Stimulated activated CD8-positive, alpha-beta memory T cell treated with anti-CD3 and anti-CD28 coated beads, Interleukin-15, amount 100 ng/mL, for 24 hours (primary cell): ENCODE measurements around the gene KCNMB4.
"Not testable (repeated sequence)": the region's sequence is repeated elsewhere in the genome, so short reads cannot be mapped to it uniquely, and the experiment has no call there.

Experiments used
- DNase-seq: peaks from one replicate; pipeline ENCODE4 v3.0.0-alpha.2; 2020; ENCODE audit warnings: low read depth

The KCNMB4 gene

DNA sequence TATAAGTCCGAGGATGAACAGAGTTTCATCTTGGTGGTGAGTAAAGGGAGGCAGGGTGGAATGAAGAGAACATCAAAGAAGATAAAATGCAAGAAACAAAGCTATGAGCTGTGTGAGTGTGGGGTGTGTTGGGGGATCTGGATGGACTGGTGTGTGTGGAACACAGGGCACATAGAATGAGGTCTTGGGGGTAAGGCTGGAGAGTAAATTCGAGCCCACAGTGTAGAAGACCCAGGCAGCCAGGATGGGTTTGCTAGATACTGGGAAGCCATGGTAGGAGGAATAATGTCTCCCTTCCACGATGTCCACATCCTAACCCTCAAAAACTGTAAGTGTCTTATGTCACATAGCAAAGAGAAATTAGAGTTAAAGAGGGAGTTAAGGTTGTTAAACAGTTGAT, 6.8 kb downstream of the KCNMB4 start:
- no peak for DNase-seq

DNA sequence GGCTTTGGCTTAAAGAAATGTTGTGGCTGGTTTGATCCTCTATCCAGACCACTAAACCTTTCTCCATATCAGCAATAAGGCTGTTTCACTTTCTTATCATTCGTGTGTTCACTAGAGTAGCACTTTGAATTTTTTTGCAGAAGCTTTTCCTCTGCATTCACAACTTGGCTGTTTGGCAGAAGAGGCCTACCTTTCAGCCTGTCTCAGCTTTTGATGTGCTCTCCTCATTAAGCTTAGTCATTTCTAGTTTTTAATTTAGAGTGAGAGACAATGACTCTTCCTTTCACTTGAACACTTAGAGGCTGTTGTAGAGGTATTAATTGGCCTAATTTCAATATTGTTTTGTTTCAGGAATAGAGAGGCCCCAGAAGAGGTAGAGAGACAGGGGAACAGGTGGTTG, 13.8 kb downstream of the KCNMB4 start:
- DNase-seq, result no peak

DNA sequence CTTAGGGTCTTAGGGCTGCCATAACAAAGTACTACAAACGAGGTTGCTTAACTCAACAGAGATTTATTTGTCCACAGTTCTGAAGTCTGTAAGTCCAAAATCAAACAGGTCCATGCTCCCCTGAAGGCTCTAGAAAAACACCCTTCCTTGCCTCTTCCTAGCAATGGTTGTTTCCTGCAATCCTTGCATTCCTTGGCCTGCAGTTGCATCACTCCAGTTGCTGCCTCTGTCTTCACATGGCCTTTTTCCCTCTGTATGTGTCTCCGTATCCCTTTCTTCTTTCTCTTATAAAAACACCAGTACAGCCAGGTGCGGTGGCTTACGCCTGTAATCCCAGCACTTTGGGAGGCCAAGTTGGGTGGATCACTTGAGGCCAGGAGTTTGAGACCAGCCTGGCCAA, 17.4 kb downstream of the KCNMB4 start:
- DNase-seq, result no peak

DNA sequence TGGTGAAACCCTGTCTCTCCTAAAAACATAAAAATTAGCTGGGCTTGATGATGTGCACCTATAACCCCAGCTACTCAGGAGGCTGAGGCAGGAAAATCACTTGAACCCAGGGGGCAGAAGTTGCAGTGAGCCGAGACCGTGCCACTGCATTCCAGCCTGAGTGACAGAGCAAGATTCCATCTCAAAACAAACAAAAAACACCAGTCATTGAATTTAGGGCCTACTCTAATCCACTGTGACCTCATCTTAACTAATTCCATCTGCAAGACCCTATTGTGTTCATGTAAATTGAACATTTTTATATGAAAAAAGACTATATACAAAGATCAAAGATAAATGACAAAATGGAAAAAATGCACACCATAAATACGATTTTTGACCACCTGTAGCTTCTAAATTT, 17.8 kb downstream of the KCNMB4 start:
- no peak for DNase-seq

DNA sequence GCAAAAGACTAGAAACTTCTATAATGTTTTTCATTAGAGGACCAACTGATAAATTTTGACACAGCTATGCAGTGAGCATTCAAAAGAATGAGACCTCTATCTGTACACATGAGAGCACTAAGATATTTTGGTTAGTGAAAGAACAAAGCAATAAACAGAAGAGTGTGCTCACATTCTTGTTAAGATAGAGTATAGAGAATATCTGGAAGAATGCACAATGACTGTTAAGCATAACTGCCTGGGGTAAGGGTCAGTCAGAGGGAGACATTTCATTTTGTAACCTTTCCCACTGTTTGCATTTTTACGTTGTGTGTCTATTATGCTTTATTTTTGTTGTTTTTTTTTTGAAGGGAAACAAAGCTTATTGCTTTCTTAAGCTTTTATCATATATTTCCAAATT, 20.7 kb downstream of the KCNMB4 start:
- DNase-seq, result no peak

DNA sequence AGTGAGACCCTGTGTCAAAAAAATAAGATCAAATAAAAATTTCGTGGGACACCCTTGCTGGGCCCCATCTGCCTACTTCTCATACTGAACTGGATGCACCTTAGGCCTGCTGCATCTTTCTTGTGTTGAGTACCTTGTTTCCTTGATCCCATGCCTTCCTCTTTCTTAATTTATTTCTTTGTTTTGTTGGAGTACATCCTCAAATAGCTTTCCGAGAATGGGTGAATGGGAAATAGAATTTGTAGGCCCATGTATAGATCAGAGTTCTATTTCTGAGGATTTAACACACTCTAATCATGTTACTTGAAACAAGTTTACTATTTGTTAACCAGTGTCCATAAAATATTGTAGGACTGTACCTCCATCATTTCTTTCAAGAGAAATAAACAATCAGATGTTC, 23.6 kb downstream of the KCNMB4 start:
- no peak for DNase-seq

DNA sequence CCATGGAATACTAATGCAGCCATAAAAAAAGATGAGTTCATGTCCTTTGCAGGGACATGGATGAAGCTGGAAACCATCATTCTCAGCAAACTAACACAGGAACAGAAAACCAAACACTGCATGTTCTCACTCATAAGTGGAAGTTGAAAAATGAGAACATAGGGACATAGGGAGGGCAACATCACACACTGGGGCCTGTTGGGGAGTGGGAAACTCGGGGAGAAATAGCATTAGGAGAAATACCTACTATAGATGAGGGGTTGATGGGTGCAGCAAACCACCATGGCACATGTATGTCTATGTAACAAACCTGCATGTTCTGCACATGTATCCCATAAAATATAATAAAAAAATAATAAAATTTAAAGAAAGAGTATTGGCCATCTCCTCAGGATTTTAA, 26.5 kb downstream of the KCNMB4 start:
- not testable (repeated sequence) for DNase-seq

DNA sequence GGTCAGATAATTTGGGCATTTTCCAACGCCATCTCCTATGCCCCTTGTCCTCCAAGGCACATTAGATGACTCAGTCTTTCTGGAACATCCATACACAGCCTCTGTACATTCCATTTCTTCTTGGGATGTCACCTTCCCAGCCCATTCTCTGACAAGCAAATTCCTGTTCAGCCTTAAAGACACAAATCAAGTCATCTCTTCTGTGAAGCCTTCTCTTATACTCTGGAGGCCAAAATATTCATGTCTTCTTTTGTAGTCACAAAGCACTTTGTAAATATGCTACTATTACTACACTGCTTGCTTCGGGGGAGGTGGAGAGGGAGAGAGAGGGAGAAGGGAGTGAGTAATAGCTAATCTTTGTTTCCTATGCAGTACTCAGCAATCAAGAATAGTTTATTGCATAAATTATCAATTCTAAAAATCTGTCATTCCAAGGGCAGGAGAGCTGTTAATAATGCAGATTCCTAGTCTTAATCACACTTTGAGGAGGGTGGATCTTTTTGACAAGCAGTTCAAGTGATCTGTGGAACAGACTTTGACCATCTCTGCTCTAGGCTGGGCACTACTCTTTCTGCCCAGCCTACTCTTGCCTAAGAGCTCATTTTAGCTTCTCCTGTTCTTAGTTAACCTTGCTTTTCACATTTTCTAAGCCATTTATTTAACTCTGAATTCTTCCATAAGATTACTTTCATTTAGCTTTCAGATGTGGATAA, 27.9 kb downstream of the KCNMB4 start:
- no peak for DNase-seq

DNA sequence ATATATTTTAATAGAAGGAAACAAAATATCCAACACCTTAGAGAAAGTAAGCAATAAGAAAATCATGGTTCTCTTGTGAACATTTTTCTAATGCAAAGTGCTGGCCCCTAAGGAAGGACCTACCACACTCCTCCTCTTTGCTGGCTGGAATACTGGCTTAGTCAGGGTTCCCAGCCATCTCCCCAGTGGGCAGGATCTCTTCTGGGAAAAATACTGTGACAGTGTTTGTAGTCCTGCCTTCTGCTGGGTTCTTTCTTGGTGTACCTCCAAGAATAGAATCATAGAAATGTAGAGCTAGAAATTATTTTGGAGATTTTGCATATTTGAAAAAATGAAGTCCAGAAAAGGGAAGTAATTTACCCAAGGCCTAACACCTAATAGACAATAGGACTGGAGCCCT, 31.9 kb downstream of the KCNMB4 start:
- DNase-seq, result no peak

DNA sequence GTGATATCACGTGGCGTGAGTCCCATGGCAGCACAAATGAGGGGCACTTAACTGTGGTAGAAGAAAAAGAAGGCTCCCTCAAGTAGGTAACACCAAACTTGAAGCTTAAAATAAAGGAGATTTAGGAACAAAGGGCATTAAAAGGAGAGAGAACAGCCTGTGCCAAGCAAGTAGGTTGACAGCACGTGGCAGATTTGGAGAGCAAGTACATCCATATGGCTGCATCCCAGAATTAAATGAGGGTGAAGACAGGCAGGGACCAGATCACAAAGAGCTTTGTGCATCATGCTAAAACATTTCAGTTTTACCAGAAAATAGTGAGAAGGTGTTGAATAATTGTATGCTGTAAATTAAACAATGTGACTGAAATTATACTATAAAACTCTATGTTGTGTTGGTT, 32.8 kb downstream of the KCNMB4 start:
- no peak for DNase-seq

DNA sequence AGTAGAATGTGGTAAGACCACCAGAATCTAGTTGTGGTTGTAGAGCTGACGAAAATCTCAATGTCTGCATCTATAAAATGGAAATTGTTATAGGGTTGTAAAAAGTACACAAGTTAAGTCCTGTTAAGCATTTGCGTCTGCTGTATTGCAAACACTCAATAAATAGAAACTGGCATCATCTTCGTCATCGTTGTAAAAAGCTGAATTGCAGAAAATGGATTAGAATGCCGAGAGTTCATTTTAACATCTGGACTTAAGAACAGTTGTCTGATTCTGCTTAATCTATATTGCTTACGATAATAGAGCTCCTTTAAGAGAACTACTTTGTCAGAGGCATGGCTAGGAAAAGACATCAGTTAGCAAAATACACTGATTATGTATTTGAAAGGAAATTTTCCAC, 33.2 kb downstream of the KCNMB4 start:
- no peak for DNase-seq

DNA sequence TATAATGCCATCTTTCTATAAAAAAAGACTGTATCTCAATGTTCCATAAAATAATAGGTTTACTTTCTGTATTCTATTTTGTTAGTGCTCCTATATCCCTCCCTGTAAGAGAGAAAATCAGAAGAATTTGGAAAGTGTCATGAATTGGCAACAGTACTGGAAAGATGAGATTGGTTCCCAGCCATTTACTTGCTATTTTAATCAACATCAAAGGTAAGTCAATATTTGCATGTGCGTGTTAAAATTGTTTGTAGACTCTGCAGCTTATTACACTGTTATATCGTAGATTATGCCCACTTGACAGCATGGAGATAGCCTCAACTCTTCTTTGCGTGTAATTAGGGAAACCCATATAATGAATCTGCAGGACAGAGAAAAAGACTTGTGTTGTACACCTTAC, 34.0 kb downstream of the KCNMB4 start:
- DNase-seq, result no peak

DNA sequence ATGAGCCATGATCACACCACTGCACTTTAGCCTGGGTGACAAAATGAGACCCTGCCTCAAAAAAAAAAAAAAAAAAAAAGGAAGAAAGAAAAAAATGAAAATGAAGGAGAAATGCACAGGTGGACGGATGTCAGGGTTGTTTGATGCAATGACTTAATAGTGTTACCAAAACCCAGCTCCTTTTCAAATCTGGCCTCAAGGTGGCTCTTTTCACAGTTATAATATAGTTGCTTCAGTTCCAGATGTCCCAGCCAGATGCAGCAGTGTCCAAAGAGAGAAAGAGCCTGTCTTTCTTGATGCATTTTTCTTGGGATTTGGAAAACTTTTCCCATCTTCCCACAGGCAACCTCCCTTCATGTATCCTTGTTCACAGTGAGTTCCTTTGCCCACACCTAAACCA, 36.5 kb downstream of the KCNMB4 start:
- DNase-seq, result no peak

DNA sequence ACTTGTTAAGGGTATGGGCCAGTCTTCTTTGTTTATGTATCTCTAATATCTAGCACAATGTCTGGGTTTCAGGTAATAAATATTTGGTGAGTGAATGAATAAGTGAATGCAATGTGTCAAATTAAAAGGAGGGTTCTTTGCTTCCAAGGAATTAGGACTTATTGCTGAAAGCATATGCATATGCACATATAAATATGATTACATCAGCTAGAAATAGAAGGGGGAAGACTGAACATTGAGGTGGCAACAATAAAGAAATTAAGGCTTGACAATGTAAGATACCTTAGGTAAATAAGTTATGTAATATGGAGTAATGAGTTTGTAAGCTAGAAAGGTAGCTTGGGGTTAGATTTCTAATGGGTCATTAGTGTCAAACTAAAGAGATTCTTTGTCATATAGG, 37.7 kb downstream of the KCNMB4 start:
- DNase-seq, result no peak

DNA sequence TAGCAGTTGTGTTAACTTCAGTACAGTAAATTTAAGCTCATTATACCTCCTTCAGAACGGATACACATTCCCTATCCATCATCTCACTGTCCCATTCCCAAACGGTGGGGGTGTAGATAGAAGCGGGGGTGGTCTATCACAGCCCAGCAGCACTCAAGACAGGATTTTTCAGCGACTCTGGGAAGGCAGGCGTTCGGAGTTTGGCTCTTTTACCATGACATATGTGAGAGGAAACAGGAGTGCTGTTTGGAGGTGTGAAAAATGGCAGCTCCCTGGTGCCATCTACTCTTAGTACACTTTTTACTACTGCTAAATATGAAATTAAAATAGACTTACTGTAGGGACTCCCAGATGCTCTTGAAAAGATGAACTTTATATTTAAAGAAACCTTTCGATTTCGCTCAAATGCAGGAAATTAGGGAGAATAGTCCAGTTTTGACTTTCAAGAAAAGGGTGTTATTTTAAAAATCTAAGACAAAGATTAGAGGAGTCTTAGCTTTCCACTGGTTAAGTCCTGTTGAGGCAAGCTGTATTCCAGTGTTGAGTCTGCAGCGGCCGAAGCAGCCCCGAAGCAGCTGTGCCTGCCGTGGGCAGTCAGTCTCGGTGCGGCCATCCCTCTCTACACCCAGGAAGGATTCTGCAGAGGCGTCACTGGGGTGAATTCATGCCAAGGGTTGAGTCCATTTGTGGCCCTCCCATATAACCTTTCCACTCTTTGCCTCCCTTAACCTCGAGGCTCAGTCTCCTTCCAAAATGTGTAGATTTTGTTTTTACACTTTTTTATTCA, 42.1 kb downstream of the KCNMB4 start:
- no peak for DNase-seq

DNA sequence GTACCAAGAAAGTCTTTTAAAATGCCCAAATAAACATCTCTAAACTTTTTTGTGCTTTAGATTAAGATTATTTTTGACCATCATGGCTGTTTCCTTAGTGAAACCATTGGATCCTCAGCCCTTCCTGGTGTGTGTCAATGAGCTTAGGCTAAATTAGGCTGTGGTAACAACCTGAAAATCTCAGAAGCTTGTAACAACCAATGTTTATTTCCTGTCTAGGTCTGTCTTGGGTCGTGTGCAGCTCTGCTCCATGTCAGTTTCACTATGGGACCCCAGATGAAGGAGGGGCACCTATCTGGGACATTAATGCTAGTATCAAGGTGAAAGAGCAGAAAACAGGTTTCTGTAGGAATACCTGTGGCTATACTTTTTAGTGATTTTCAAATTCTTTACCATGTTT, 49.9 kb downstream of the KCNMB4 start:
- DNase-seq, result no peak

DNA sequence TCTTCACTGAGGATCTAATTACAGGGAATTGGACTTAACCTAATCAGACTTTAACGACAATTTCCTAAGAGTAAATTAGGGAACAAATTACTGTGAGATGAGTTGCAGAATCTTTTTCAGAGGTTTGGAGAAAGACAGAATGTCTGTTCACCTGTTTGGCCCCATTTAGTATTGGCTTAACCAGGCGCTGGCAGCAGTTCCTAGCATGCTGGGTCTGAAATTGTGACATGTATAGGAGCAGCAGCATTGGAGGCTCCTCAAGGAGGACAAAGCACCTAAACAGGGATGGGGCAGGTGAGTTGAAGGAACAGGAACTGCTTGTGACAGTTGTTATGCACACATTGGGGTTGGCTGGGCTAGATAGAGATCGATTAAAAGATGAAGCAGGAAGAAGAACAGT, 51.0 kb downstream of the KCNMB4 start:
- DNase-seq, result no peak

DNA sequence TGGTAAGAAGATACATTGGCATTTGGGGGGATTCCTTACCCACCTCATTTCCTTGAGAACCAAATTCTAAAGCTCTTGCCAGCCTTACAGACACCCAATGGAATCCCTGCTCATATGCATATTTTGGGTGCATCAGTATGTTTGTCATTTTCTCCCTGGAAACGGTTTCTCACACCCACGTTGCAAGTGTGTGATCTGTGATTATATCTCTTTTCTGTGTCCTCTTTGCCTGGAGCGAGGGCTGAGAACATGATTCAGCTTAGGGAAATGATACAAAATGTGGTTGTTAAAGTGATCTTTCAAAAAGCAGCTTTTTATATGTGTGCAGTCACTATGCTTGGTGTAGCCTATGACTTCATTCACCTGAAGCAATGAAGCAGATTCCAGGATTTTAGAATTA, 52.0 kb downstream of the KCNMB4 start:
- DNase-seq, result no peak

DNA sequence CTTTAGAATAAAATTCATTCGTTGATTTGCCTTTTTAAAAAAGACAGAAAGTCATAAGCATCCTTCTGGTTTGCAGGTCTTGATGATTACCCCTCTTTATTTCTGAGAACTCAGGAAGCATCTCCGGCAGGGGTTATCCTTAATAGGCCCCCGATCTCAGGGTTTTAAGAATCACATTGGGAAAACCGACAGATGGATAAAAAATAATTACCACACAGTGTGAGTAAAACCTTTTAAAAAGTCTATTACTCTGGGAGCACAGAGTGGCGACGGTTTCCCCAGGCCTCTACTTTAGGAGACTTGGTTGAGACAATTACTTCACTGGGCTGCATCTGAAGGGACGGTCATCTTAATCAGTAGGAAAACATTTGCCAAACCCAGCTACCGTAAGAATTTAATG, 56.5 kb downstream of the KCNMB4 start:
- DNase-seq, result no peak

DNA sequence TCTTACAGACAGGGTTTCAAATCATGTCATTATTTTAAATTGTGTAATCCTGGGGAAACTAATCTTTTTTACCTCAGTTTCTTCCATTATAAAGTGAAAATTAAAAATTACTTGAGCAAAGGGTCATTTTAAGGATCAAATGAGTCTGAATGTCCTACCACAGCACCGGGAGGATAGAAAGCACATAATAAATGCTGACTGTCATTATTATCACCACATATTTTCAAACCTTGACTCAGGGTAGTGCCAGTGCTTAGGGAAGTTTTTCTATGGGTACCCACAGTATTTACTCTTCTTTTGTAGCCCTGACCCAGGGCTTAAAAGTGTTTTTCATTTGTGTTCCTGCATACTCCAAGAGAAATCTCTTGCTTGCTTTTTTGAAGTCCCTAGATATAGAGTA, 60.5 kb downstream of the KCNMB4 start:
- DNase-seq, result no peak

DNA sequence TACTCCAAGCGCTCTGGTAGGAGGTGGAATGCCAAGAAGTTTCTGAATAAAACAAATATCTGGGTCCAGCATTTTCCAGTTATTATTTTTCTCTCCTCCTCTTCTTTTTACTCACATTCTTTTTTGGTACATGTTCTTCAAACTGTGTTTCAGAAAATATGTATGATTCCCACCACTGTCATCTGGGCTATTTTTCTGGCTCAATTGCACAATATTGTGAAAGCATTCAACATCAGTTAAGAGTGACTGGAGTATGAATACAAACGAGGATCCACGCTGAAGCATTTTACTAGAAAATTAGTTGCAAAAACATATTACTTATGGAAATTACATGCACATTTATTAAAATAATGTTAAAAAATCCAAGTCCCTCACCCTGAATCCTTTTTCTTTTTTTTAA, 61.5 kb downstream of the KCNMB4 start:
- no peak for DNase-seq

DNA sequence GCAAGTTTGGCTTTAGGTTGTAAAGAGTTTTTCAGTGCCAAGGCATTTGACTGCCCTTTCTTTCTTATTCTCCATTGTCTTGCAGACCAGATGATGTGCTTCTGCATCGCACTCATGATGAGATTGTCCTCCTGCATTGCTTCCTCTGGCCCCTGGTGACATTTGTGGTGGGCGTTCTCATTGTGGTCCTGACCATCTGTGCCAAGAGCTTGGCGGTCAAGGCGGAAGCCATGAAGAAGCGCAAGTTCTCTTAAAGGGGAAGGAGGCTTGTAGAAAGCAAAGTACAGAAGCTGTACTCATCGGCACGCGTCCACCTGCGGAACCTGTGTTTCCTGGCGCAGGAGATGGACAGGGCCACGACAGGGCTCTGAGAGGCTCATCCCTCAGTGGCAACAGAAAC, 64.3 kb downstream of the KCNMB4 start:
- DNase-seq, result no peak

DNA sequence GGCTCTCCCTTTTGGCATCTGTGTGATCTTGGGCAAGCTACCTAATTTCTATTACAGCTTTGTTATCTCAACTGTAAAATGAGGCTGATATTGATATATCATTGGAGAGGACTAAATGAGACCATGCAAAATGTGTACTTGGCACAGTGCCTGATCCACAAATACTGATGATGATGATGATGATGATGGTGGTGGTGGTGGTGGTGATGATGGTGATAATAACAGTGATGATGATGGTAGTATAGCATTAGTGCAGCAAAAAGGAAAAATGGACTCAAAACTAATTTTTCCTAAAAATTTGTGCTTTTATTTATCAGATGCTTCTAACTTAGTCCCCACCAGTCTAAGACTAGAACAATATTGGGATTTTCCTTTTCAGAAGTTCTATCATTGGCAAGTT, 70.7 kb downstream of the KCNMB4 start:
- no peak for DNase-seq

DNA sequence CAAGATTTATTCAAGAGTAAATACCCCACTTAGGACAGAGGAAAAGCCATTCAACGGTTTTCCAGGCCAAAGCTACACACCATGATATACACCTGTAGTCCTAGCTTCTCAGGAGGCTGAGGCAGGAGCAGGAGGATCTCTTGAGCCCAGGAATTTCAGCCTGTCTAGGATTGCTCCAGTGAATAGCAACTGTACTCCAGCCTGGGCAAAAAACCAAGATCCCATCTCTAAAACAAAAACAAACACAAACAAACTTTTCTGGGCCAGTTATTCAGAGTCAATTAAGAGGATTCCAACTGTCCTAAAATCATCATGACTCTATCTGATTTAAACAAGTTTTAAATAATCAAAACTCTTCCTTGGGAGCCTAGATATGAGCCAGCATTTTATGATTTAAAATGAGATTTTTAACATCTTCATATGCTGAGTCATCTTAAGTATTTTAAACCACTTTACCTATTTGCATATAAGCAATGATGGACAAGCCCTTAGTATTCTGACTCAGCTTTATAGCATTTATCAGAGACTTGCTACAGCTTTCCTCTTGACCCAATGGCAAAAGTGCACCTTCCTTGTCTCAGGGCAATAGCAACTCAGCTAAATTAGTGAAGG, 77.1 kb downstream of the KCNMB4 start:
- DNase-seq, result no peak
